NCI-H1436 (cell line): ENCODE measurements around the gene ADAD2.

Experiments
- DNase-seq: peaks from one replicate; lab custom pipeline; 2025; lab: John Stamatoyannopoulos, UW

Gene ADAD2

DNA sequence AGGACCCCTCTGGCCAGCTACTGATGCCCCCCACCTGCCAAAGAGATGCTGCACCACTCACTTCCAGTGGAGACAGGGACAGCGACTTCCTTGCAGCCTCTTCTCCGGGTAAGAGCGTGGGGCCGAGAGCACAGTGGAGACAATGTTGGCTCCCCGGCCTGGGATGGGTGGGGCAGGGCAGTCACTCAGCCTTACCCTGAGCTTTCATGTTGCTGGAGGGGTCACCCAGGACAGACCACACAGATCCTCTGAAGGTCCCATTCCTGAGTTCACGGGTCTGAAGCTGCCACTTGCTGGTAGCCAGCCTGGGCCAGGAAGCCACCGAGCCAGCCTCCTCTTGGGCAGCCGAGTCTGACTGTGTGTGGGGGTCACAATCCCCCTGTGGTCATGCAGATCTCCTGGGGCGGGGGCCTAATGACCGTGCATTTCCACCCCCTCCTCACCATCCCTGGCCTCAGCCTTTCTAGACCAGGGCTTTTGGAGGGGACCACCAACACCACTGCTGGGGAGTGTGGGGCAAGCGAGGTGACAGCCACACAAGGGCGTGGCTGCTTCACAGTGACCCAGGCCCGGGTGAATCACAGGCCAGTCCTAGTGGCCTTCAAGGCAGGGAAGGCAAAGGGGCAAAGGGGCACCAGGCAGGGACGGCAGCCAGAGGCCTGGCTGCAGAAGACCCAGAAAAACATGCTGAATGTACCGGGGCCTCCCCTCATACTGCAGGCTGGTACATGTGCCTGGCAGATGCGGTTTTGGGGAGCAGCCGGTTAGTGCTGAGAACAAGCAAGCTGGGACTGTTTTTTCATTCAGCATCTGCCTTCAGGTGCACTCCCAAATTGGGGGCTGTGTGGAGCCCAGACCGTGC is 14.5 kb upstream of the ADAD2 start:
- DNase-seq = no peak

DNA sequence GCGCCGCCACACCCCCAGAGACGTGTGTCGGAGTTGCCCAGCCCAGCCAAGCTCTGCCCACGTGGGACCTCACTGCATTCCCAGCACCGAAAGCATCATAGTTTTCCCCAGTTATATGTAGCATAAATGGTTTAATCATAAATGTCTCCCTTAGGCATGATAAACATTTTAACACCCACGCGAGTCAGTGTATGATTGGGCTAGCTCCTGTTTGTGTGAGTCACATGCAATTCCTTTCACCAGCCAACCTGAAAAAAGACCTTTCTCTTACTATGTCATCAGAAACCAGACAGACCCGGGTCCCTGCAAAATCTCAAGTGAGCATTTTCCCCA is 13.2 kb upstream of the ADAD2 start:
- DNase-seq = no peak

DNA sequence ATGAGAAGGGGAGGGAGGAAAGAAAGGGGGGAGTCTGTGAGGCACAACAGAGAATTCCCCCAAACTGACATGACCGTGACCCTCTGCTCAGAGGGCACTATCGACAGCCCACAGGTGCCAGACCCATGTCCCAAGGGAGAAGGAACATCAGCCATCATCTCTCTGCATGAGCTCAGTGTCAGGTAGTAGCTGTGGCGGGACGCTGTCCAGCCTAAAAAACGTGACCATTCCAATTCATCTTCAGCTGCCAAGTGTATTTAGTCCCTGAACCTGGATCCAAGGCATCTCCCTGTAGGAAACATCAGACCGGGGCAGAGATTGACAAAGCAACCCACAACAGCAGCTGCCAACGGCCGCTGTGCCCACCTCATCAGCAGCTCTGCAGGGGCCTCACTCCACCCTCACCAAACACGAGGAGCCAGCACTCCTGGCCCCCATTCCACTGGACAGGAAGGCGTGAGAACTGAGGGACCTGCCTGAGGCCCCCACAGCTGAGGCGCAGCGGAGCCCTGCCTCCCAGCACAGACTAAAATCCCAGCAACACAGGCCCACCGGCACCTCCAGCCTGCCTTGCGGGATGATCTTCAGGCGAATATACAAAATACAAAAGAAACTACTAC is 12.7 kb upstream of the ADAD2 start:
- DNase-seq = no peak

DNA sequence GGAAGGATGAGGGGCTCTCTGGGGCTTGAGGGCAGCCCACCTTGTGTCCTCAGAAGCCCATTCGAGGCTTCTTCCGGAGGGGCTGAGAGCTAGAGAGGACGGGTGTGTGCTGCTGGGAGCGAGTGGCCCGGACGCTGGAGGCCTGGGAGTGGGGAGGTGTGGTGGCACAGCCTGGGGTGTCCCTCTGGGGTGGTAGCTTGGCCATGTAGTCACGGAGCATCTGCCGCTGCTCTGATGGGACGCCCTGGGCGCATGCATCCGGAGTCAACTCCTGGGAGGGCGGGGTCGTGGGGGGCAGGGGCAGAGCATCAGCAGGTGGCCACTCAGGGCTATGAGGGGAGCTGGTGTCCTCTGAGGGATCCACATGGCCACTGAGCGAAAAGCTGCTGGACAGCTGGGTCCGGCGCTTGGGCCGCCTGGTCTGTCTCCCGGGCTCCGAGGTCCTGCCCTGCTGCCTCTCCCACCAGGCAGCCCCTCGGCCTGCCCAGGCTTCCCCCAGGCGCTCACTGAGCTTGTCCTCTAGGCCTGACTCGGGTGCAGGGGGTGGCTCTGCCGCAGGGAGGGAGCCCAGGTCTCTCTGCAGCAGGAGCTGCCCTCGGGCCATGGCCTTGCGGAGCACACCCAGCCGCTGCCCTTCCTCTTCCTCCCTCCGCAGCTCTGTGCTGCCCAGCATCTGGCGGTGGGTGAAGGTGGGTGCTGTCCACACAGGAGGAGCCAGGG is 11.9 kb upstream of the ADAD2 start:
- no peak for DNase-seq

DNA sequence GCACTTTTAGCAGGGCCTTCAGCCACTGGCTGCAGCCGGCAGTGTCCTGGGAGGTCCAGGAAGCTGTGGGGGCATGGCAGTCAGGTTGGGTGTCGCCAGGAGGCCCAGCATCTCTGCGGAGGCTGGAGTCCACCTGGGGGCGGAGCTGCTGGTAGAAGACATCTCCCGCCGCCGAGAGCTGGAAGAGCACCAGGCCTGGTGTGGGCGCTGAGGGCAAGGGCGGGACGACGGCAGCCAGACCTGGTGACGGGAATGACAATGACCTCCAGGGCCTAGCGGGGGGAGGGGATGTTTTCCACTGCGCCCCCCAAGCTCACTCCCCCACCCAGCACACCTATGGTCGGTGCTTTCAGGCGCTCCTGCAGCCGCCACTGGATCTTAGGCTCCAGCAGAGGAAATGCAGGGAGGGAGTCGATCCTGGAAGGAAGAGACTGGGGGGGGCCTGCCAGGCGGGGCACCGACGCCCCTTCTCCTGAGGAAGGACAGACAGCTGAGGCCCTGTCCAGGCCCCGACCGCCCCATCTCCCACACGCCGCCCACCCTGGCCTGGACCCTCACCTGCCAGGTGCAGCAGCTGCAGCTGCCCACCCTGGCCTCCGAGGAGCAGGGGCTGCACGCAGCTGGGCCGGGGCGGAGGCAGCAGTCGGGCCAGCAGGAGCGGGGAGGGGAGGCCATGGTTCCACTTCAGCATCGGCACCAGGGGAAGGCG is 11.2 kb upstream of the ADAD2 start:
- no peak for DNase-seq

DNA sequence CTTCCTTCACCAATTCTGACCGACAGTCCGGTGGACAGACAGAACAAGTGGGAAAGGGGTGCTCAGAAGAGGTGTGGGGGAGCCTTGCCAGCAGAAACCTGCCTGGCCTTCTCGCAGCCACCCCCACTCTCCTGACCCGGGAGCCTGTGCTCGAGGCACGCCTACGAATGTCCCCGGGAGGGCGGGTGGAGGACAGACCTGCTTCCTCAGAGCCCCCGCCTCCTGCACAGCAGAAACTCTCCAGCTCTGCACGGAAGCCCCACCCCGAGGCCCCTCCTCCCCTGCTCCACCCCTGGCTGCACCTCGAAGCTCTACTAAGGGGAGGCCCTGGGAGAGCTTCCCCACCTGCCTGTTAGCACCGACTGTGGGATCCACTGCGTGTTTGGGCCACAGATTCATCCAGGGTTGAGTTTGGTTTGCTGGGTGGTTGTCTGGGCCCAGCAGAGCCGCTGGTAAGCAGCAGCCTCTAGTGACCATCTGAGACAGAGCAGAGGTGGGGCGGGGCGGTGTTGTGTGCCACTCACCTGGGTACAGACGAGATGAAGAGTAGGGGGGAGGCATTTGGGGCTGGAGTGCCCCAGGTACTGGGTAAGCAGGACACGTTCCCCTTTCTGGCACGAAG is 10.3 kb upstream of the ADAD2 start:
- no peak for DNase-seq

DNA sequence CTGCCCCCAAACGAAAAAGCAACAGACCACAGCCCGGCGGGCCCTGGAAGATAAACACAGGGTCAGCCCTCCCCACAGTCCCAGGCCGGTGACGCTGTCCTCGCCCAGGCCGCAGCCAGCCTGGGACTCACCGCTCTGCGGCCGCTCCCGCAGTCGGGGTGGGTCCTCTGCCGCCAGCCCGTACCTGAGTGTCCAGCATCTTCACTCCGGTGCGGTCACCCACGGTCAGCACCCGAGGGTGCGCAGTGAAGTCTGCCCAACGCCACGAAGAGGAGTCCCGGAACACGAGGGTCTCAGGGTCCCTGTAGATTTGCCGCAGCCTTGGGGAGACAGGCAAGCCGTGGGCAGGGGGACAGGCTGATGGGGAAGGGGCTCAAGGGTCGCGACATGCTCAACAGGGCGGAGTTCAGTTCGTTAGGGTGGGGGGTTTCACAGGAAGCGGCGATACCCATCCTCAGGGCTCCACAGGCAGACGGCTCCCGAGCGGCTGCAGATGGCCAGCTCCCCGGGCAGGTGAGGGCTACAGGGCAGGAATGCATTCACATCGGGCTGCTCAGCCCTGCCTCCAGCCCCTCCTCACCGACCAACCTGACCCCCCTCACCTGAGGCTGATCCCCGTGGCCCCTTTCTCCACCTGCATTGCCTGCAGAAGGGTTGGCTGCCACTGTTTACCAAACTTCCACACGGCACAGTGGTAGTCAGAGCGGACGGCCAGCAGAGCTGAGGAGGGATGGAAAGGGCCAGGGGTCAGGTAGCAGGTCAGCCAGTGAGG is 9.6 kb upstream of the ADAD2 start:
- DNase-seq = no peak

DNA sequence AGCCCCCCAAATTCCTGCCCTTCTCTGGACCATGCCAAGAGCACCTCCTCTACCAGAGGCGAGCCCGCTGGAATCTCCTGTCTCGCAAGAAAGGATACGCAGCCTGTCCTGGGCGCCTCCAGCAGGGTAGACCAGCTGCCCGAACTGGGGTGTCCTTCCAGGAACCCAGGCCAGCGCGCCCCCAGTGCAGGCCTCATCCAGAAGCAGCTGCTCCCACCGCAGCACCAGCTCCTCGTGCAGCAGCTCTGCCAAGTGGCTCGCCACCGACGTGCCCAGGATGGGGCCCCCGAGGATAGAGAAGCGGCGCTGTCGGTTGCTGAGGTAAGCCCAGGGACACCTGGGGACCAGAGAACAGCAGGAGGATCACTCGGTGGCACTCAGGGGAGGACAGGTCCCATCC is 8.9 kb upstream of the ADAD2 start:
- no peak for DNase-seq

DNA sequence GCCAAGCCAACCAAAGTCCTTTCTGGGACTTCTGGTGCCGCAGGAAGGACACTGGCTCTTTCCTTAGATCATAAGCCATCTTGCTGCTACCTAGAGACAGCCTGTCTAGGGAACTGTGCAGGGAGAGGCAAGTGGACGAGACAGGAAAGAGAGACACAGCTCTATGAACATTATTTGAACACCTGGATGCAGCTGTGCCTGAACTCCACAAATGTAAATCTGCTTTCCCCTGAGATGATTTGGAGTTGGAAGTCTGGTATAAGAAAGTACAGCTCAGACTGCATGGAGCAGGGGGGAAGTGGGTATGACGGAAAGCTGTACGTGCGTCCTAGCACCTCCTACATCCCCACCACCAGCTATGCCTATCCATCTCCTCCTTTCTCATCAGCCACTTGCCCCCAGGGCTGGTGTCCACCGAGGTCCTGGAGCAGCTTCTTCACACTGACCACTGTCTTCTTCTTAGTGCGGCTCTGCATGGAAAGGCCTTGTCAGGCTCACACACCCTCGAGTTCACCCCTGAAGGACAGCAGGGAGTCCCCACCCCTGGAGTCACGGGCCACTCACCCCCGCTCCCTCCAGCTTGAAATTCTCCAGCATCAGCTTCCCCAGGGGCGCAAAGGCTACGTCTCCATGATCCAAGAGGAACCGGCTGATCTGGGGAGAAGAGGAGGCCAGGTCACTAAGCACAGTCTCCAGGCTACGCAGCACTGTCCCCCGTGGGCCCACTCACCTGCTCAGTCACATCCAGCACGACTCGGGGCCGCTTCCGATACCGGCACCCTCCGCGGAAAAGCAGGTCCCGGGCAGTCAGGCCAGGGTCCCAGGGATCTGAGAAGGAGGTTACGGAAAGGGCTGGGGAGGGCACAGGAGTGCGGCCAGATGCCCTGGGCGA is 8.0 kb upstream of the ADAD2 start:
- DNase-seq = no peak

DNA sequence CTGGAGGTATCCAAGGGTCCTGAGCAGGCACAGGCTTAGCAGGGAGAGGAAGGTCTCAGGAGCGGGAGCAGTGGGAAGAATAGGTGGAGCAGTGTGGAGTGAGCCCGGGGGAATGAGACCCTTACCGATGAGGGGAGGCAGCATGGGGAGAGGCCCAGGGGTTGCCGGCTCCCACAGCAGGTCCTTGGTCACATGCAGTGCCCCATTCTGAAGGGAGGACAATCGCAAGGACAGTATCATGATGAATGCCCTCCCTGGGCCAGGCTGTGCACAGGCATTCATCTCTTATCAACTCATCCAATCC is 7.4 kb upstream of the ADAD2 start:
- DNase-seq = no peak

DNA sequence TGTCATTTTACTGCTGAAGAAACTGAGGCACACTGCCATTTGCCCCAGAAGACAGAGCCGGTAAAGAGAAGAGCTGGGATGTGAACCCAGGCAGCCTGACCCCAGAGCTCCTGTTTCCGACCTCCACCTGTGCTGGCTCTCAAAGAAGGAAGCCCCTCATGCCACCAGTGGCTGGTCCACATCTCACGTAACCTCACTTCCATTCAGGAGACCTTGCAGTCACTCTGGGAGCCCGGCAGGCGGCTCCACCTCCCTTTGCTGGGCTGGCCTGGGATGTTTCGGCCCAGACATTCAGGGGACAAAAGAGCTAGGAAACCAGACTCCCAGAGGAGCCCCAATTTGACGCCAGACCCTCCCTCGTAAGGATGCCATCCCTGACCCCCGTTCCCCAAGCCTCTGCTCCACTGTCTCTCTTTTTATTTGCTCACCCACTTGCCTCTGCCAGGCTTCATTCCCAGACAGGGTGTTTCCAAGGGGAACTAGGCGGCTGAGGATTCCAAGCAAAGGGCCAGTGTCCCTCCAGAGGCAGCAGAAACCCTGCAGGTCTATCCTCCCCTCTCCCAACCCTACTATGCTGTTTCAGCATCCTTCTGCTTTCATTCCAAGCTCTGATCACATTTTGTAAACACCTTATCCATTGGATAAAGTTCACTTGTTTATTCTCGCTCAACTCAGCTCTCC is 6.9 kb upstream of the ADAD2 start:
- DNase-seq = no peak

DNA sequence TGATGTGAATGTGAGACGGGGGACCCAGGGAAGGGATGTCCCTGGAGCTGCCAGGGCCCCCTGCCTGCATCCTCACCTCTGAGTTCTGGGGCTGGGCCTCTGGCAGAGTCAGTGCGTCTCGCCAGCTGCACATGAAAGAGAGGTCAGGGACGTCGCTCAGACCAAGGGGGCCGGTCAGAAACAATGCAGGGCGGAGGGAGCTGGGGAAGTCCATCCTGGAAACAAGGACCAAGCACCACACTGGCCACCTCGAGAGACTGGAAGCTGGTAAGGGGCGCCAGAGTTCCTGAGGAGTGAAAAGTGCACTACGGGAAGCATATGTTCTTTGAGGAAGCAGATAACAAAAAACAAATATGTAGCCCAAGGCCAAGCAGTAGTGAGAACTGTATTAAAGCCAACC is 6.2 kb upstream of the ADAD2 start:
- no peak for DNase-seq

DNA sequence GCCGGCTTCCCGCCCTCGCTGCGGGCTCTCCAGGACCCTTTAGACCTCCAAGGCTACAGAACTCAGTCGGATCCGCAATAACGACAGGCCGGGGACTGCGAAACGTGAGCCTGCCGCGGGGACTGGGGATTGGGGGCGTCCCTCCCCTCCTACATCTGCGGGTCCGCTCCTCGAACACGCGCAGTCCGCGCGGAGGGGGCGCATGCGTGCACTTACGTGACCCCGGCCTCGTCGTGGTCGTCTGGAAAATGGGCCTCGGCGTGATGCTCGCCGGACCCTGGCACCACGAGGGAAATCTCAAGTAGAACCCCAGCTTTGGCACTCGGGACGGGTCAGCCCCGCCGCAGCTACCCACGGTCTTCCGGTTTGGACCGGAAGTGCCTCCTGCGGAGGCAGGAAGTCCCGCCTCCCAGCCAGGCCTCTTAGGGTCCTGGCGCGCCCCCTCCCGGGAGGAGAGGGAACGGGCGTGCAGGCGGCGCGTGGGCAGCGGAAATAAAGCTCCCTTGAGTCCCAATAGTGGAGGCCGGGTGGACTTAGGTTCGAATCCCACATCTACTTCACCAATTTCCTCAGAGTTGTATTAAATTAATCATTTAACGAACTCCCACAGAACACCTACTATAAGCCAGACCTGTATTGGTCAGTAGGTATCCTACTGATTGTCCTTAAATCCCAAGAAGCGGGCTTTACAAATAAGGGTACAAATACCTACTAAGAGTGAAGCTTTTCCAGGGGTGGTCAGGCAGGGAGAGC is 4.1 kb upstream of the ADAD2 start, which contains the start of gene TAF1C:
TAF1C (minus strand) TSS at position 373 of the 753 bp plus-strand sequence. CDS start 2,069 bp downstream, outside the sequence.
- DNase-seq = peak; percentile 95

DNA sequence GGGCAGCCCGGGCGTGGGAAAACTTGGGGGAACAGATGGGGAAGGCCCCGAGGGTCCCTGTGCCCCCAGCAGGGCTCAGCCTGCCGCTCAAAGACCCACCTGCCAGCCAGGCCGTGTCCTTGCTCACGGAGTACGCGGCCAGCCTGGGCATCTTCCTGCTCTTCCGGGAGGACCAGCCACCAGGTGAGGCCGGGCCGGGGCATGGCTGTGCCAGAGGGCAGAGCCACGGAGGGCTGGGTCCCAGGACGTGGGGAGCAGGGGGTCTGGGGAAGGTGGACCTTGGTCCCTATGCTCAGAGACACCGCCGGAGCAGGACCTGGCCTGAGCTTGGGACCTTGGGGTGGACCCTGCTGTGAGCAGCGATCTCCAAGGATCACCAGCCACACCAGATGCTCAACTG is 509 bp downstream of the ADAD2 start:
- DNase-seq = no peak

DNA sequence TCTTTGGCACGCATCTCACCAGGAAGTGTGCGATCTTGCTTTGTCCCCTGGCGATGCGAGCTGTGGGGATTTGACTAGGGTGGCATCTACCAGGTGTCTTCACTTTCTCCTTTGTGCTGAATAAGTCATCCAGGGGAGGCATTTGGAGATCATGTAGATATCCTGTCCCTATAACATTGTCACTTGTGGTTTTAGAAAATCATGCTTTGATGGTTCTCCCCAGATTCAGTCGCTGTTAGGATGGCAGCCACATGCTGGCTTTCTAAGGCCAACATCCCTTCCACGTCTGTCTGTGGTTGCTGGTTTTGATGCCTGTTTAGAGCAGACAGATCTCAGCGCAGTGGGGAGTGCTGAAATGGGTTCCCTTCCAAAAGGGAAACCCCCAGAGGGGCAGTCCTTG is 2.5 kb downstream of the ADAD2 start:
- DNase-seq = no peak

DNA sequence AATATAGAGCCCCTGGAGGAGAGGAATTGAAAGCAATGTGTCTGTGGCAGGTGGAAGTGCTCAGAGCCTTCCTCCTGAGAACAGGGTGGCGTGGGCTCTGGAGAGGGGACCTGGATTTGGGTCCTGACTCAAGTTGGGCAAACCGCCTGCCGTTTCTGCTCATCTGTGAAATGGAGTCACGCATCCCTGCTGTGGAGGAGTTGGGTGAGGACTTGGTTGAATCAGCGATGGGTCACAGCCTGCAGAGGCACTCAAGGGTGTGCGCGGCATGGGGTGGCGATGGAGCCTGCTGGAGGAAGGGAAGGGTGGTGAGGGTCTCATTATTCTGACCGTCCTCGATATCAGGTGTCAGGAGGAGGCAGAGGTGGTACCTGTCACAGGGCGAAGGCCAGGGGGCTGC is 3.1 kb downstream of the ADAD2 start:
- DNase-seq = no peak

DNA sequence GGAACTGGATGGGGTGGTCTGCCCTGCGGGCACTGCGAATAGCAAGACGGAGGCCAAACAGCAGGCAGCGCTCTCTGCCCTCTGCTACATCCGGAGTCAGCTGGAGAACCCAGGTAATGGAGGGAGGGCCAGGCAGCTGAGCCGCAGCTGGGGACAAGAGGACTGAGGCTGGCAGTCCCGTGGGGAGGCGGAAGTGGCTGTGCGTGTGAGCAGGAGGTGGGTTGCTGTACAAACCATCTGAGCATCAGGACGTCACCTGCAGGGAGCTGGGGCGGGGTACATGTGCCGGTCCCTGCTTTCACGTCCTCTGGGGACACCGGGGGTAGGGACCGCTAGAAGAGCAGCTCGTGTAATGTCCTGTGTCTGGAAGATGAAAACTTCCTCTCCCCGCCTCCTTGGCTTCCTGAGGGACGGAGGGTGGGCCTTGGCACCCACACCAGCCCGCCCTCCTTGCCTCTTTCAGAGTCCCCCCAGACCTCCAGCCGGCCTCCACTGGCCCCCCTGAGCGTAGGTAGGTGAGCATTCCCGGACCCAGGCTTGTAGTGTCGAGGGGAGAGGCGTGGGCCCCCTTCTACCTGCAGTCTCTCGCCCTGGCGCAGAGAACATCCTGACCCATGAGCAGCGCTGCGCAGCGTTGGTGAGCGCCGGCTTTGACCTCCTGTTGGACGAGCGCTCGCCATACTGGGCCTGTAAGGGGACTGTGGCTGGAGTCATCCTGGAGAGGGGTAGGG is 3.7 kb downstream of the ADAD2 start:
- DNase-seq = peak; percentile 67
